GM04504 (cell line): ENCODE measurements around the gene TOPAZ1.

Experiments used
- DNase-seq: peaks from one replicate; pipeline ENCODE4 v3.0.0-alpha.2; 2012; ENCODE audit warnings: low read depth

TOPAZ1 gene

DNA sequence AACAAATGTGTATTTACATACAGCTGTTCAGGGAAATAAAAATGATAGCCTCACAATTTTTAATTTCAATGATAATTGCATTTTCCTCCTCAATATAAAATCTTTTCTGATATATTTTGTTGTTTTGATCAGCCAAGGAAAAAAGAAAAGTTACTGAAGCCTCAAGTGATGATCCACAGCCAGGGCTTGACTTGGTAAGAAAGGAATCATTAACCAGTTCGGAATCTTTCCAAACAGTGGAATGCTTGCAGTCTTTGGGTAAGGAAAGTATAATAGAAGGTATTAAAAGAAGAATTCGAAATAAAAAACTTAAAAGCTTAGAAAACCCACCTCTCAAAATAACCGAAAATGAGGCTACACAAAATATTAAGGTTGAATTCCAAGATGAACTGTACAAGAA lies 1.0 kb downstream of the TOPAZ1 start:
- no peak for DNase-seq

DNA sequence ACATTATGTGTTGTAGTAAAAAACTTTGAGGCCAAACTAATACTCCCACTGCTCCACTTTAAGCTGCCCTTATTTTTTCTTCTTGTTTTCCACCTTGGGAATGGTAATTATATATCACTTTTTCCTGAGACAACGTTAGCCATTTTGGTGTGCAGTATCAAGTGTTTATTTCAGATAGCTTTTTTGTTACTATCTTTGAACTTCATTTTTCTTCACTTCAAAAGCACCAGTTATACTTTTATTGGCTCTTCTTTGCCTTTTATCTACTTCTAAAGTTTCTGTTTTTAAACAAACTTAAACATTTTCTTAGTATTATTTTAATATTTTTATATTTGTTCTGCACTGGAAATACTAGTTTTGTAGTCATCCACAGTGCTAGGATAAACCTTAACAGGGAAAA lies 6.5 kb downstream of the TOPAZ1 start:
- DNase-seq: no peak

DNA sequence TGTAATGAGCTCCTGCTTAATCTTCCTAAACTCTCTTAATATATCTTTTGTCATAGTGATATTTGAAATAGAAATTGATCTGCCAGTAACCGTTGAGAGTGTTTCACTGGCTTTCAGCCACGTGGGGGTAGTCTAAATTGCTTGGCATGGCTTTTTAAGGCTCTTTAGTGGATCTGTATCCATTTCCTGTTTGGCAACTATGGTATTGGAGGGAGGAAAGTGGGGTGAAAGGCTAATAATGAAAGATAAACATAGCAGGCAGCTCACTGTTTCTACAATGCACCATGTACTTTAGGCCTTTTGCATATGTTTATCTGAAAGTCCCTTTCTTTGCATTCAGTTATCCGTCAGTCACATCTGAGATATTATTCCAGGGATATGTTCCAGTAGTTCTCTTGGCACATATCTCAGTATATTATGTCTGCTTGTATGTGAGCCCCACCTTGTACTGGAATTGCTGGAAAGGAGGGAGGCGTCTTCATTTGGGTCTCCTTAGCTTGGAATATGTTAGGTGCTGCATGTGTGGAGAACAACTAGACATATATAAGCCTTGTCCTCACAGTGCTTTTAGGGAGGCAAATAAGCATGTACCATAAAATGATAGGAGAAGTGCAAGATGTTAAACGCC lies 10.8 kb downstream of the TOPAZ1 start:
- no peak for DNase-seq

DNA sequence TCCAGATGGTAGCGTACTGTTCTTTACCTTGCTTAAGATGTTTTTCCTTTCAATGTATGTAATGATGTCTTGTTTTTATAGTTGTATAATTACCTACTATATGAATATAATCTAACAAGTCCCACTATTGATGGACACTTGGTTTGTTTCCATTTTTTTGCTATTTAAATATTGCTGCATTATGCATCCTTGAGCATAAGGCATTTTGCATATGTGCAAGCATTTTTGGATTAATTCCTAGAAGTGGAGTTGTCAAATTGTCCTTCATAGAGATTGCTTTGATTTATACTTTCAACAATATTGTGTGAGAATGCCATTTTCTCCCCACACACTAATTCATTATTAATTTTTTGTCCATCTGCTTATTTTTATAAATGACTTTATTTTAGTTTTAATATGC lies 17.7 kb downstream of the TOPAZ1 start:
- no peak for DNase-seq

DNA sequence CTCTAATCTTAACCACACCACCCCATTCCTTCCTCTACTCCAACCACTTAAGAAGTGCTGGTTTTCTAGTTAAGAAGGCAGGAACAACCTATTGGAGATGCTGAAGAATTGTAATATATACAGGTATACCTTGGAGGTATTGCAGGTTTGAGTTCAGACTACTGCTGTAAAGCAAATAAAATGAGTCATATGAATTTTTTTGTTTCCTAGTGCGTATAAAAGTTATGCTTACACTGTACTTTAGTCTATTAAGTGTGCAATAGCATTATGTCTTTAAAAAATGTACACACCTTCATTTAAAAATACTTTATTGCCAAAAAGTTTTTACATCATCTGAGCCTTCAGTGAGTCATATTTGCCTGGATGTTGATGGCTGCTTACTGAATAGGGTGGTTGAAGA lies 22.5 kb downstream of the TOPAZ1 start:
- DNase-seq: no peak

DNA sequence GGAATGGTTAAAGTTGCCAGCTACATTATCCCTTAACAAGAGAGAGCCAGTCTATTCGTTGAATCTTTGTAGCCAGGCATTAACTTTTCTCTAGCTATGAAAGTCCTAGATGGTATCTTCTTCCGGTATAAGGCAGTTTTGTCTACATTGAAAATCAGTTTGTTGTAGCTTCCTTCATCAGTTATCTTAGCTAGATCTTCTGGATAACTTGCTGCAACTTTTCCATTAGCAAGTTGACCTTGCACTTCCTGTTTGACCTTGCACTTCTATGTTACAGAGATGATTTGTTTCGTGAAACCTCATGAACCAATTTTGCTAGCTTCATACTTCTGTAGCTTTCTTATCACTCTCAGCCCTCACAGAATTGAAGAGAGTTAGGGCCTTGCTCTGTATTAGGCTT lies 24.1 kb downstream of the TOPAZ1 start:
- DNase-seq: no peak

DNA sequence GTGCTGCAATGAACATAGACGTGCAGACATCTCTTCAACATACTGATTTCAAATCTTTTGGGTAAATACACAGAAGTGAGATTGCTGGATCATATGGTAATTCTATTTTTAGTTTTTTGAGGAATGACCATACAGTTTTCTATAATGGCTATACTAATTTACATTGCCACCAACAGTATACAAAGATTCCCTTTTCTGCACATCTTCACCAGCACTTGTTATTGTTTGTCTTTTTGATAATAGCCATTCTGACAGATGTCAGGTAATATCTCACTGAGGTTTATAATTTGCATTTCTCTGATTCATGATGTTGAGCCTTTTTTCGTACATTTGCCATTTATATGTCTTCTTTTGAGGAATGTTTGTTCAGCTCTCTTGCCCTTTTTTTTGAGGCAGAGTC lies 30.5 kb downstream of the TOPAZ1 start:
- no peak for DNase-seq

DNA sequence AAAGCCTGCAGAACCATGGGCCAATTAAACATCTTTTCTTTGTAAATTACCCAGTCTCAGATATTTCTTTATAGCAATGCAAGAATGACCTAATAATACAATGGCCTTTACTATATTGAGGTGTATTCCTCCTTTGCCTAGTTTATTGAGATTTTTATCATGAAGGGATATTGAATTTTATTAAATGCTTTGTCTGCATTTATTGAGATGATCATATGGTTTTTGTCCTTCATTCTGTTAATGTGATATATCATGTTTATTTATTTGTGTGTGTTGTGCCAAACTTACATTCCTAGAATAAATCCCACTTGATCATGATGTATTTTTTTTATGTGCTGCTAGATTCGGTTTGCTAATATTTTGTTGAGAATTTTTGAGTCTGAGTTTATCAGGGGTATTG lies 36.2 kb downstream of the TOPAZ1 start:
- DNase-seq: no peak

DNA sequence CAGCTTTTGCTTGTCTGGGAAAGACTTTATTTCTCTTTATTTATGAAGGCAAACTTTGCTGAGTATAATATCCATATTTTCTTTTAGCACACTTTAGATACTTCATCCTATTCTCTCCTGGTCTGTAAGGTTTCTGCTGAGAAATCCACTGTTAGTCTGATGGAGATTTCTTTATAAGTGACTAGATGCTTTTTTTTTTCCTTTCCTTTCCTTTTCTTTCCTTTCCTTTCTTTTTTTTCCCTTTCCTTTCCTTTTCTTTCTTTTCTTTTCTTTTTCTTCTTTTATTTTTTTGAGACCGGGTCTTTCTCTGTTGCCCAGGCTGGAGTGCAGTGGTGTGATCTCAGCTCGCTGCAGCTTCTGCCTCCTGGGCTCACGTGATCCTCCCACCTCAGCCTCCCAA lies 38.4 kb downstream of the TOPAZ1 start:
- DNase-seq: no peak

DNA sequence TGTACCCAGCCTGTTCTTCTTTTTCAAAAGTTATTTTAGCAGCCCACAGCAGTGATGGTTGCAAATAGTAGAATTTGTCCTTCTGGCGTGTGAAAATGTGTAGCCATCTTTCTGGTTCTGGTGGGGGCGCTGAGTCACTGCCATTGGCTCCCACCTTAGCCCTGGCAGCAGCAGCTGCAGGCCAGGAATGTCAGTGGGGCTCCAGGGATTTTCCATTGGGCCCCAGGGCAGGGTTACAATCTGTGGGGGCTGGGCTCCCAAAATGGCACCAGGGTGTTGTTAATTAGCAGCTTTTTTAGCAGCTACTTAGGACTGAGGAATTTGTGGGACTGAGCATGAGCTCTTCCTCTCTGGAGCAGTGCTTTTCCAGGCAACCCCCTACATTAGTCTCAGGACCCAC lies 38.9 kb downstream of the TOPAZ1 start:
- no peak for DNase-seq

DNA sequence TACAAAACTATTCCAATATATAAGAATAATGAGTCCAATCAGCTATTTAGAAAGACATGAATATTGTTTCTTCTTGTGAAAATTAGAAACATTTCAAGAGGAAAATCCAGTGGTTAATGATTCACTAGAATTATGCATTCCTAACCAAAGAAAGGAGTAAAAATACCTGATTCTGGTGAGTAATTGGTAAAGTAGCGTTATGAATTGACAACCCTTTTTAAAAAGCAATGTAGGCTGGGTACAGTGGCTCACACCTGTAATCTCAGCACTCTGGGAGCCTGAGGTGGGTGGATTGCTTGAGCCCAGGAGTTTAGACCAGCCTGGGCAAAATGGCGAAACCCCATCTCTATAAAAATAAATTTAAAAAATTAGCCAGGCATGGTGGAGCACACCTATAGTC lies 43.3 kb downstream of the TOPAZ1 start:
- no peak for DNase-seq

DNA sequence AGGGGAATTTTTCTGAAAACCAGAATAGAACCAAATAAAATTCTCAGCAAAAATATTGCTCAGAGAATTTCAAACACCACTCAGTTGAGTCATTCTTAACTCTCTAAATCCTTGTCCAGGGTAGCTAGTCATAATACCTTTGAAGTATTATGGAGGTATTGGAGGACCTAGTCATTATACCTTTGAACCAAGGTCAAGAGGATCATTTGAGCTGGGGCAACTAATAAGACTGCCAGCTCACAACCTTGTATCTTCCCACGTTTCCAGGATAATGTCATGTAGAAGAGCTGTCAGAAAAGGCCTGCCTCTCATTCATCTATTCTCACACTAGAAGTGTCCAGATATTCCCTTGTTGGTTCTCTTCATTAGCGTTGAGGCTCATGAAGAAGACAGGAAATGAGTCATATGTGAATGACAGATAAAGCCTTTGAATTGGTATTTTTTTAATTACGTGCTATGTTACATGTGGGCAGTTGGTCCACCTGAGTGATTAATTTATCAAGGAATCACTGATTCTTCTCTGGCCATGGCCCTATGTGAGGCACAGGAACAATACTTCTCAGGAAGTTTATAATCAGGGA lies 48.3 kb downstream of the TOPAZ1 start:
- DNase-seq: no peak

DNA sequence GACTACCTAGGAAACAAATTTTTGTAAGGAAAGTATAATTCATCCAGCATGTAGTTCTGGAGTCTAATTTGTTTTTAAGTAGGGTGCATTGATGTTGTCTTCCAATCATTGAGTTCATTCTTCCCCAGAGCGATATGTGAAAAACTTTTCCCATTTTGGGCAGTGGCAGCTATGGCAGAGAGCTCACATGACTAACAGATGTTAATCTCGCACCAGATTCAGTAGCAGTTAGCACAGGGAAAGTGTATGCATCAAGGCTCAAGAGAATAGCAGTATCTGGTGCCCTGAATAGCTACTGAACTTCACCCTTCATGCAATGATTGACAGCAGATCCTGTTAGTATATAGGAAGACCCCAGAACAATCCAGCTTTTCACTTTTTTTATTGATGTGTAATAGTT lies 50.6 kb downstream of the TOPAZ1 start:
- no peak for DNase-seq

DNA sequence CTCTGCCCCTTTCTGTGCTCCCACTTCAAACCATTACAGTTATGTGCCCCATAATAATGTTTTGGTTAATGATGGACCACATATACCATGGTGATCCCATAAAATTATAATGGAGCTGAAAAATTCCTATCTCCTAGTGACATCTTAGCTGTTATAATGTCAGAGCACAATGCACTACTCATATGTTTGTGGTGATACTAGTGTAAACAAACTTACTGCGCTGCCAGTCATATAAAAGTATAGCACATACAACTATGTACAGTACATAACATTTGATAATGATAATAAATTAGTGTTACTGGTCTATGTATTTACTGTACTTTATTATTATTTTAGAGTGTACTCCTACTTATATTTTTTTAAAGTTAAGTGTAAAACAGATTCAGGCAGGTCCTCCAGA lies 51.3 kb downstream of the TOPAZ1 start:
- no peak for DNase-seq

DNA sequence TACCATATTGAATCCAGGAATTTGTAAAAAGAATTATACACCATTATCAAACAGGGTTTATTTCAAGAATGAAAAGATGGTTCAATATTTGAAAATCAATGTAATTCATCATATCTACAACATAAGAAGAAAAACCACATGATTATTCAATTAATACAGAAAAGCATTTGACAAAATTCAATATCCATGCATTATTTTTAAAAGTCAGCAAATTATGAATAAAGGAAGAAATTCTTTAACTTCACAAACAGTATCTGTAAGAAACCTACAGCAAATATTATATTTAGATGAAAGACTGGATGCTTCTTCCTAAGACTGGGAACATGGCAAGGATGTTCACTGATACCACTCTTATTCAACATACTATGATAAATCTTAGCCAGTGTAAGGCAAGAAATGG lies 55.6 kb downstream of the TOPAZ1 start:
- DNase-seq: no peak

DNA sequence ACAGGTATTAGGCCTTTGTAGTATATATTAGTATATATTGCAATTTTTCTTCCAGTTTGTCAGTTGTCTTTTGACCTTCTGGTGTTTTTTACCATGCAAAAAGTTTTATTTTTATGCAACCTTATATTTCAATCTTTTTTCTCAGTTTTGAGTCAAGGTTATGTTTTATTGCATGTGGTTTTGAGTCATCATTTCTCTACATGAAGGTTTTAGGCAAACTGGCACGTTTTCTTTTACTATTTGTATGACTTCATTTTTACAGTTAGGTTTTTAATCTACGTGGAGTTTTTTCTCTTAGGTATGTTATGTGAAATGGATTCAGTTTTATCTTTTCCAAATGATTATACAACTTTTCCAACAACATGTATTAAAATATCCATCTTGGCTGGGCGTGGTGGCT lies 60.1 kb downstream of the TOPAZ1 start:
- DNase-seq: no peak

DNA sequence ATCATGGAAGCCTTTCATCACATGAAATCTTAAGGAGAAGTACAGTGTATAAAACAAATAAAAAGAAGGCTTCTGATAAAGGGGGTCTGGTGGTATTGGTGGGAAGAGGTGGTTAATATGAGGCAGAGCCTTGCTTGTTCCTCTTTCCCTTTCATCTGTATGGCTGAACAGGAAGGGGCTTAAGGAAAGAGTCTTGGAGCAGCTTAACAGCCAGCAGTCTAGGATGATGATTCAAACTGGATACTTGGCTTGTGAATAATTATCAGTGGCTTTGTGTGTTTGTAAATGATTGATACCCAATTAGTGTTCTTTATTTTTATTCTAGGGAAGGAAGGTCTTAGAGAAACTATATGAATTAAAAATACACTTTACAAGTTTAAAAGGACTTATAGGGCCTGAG lies 67.8 kb downstream of the TOPAZ1 start:
- no peak for DNase-seq

DNA sequence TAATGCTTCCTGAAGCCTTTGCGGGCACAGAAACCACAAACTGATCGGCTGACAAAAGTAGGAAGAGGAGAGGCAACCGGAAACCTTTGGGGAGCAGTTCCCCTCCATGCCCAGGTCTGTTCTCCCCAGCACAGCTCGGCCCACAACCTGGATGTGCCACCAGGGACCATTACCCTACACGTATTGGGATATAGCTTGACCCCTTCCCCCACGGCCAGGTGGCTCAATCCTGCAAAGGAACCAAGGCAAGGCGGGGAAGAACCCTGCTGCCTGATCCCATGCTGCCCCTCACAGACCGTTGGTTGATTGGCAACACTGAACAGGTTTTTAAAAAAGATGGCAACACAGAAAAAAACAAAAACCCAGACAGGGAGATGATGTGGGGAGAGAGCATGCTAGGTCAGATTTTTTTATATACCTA lies 77.2 kb downstream of the TOPAZ1 start:
- DNase-seq: no peak

DNA sequence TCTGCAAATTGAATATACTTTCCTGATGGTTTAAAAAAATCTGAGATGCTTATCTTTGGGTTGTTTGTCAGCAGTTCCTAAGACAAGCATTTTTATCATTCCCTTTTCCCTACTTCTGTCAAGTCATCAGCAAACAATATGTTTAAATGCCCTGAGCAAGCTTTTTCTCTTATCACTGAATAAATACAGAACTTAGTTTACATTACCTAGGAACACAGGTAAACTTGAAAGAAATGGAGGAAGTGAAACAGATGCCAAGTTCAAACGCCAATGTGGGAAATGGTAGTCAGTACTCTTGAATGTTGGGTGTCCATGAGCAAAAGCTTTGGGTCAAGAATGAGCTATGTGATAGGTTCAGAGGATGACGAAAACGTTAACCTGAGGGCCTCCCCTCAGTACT lies 79.6 kb downstream of the TOPAZ1 start:
- DNase-seq: no peak

DNA sequence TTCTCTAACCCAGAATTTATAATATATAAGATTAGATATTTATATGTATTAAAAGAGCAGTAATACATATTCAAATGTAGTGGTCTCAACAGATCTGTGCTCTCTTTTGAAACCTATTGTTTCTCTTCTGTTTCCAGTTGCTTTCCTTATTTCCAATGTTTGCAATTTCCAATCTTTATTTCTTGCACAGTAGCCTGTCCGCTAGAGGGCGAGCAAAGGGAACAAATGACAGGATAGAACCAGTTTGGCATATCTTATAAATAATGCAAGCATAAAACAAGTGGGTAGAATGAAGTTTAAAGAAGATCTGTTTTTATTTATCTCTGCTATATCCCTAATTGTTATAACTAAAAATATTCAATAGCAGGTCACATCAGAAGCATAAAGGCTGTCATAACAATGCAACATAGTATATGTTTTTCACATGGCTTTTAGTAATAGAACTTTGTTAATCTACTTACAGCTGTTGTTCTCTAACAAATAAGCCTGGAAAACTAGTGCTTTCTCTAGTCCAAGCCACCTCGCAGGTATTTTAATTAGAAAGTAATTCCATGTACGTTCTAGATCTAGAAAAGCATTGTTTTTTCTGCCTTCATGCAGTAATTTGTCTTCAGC lies 81.8 kb downstream of the TOPAZ1 start:
- DNase-seq: peak; percentile 36

DNA sequence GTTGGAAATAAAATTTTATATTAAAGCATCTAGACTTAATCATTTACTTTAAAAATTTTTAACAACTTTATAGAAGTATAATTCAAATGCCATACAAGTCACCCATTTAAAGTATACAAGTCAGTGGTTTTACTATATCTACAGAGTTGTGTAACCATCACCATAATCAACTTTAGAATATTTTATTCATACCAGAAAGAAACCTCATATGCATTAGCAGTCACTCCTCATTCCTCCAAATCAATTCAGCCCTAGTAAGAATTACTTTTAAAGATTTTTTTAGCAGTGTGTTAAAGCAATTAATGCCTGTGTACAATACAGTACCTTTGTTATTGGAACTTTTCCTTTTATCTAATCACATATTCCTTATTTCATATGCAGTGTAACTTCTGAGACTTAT lies 82.9 kb downstream of the TOPAZ1 start:
- no peak for DNase-seq

DNA sequence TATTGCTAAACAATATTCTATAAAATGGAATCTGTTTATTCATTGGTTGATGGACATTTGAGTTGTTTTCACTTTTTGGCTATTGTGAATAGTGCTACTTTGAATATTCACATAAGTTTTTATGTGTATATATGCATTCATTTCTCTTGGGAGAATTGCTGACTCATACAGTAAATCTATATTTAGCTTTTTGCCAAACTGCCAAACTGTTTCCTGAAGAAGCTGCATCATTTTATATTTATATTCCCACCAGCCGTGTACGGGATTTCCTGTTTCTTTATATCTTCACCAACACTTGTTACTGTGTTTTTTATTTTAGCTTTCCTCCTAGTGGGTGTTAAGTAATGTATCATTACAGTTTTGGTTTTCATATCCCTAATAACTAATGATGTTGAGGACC lies 84.3 kb downstream of the TOPAZ1 start:
- no peak for DNase-seq

DNA sequence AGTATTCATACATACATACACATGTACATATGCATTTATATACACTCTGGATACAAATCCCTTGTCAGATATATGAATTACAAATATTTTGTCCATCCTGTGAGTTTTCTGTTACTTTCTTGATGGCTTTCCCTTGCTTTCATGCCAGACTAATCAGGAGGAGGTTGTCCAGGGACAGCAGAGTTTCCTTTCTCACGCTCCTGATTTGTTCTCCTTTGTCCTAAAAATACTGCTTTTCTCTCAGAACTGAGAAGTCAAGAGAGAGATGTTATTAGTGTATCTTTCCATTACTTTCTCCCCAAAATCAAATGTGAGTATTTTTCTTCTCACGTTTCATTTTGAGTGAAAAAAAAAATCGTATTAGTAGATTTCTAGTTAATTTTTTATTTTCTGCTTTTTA lies 84.8 kb downstream of the TOPAZ1 start:
- DNase-seq: no peak

DNA sequence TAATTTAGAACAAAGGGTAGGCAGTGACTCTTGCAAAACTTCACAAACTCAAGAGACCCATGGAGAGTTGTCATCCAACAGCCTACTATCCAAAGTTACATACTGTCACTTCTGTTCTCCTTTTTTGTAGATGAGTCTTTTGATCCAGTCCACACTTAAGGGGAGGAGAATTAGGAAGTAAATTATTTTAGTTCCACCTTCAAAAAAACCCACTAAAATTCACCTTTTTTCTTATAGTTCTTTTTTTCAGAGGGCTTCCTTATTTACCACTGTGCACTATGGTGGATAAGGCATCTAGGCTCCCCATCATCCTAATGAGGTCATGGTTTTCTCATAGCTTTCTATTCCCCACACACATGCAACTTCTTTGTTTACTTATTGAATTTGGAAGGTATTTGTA lies 88.3 kb downstream of the TOPAZ1 start:
- DNase-seq: no peak
